COLO668 (cell line): ENCODE measurements around the gene PTGDS.

ENCODE experiments used
- DNase-seq: peaks from one replicate; lab custom pipeline; 2025; ENCODE audit not compliant: unreplicated experiment; lab: John Stamatoyannopoulos, UW

Gene PTGDS

DNA sequence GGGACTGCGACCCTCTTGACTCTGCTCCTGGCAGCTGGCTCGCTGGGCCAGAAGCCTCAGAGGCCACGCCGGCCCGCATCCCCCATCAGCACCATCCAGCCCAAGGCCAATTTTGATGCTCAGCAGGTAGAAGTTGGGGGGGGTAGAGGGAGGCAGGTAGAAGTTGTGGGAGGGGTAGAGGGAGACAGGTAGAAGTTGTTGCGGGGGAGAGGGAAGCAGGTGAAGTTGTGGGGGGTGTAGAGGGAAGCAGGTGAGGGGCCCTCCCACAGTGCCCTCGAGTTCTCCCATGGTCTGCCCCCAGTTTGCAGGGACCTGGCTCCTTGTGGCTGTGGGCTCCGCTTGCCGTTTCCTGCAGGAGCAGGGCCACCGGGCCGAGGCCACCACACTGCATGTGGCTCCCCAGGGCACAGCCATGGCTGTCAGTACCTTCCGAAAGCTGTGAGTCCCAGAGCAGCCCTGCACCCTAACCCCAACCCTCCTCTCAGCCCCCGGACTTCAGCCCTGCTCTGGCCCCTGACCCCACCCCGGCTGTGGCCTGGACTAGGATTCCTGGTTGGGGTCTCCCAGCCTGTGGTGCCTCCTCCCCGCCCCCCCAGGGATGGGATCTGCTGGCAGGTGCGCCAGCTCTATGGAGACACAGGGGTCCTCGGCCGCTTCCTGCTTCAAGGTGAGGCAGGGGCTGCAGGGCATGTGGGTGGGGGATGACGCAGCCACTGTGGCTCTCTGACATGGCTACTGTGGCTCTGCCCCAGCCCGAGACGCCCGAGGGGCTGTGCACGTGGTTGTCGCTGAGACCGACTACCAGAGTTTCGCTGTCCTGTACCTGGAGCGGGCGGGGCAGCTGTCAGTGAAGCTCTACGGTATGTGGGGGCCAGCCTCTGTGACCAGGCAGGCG lies 31.7 kb upstream of the PTGDS start:
- DNase-seq: no peak

DNA sequence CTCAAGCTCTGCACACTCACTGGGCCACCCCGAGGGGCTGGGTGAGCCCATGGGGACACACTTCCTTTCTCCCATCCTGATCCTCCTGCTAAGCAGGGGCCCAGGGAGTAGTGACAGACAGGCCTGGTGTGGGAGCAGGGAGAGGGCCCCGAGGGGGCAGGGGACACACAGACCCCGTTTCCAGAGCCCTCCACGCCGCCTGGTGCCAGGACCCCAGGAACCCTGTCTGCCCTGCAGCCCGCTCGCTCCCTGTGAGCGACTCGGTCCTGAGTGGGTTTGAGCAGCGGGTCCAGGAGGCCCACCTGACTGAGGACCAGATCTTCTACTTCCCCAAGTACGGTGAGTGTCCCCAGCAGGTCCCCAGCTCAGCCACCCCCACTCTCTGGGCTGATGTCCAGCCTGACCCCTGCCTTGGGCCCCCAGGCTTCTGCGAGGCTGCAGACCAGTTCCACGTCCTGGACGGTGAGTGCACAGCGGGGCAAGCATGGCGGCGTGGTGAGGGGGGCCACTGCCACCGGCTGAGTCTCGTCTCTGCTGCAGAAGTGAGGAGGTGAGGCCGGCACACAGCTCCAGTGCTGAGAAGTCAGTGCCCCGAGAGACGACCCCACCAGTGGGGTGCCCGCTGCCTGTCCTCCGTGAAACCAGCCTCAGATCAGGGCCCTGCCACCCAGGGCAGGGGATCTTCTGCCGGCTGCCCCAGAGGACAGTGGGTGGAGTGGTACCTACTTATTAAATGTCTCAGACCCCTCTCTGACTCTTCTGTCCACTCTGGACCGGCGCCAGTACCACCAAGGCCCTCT lies 30.9 kb upstream of the PTGDS start:
- no peak for DNase-seq

DNA sequence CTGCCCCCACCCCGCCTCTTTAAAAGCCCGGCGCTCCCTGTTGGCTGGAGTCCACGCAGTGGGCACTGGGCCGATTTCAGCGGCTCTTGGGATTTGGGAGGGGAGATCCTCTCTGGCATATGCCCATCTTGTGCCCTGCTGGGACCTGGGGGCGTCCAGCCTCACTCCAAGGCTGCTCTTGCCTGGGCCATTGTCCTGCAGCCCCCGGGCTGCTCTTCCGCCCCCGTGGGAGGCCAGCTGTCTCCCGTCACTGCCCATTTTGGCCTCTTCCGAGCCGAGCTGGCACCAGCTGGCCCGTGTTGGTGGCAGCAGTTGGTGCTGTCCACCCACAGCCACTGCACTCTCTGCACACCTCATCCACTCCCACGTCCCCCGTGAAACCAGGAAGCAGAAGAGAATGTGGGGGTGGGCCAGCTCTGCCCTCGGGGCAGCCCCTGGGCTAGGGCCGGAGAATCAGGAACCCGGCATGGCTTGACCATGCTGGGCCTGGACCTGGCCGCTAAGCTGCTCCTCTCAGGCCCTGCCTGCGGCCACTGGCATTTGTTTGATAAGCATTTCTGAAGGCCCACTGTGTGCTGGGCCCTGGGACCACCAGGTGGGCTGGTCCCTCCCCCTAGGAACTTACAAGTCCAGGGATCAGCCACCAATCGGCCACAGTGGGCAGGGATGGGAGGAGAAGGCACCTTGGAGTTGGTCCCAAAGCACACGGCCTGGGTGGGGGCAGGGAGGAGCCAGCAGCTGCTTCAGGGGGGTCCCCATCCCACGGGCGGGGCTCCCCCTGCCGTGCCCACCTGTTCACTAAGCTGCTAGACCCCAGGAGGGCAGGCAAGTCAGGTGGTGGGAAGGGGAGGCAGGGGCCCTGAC lies 30.0 kb upstream of the PTGDS start:
- DNase-seq: no peak

DNA sequence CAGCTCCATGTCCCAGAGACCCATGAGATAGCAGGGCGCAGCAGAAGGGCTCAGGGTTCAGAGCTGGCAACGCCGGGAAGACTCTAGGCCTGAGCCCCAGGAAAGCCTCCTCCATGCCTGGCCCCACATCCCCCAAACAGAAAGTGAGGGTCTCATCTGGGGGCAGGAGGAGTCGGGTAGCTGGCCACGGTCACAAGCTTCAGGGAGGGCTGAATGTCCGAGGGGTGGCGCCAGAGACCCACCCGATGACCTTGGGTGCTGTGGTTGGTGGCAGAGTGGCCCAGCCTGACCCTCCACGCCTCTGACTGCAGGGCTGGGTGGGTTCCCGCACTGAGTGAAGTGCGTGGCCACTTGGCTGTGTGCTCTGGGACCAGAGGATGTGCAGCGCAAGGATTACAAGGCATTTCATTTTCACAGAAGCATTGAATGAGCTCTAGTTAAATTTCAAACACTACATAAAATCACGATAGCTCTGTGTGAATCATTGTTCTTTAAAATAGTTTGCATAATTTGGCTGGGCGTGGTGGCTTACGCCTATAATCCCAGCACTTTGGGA lies 29.3 kb upstream of the PTGDS start:
- DNase-seq: peak; percentile 66

DNA sequence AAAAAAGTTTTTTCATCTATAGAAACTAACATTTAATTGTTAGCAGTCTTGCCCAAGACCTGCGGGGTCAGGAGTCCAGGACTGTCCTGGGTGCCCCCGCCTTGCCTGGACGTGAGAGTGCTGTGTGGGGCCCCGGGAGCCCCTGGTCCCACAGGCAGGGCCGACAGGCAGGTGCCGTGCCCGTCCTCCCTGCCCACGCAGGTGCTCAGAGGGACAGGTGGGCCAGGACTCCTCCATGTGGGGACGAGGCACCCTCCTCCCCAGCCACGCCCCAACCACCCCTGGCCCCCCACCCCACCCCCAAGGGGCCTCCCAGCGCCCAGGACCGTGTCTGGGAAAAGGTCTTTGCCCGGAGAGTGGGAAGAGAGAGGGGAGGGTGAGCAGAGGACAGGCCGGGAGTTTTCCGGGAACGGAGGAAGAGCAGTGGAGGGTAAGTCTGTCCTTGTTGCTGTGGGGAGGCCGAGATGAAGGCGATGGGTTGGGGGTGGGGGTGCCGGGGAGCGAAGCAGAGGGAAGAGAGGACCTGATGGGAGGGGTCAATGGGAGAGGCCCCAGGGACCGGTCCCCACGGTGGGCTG lies 28.0 kb upstream of the PTGDS start:
- DNase-seq: peak; percentile 71

DNA sequence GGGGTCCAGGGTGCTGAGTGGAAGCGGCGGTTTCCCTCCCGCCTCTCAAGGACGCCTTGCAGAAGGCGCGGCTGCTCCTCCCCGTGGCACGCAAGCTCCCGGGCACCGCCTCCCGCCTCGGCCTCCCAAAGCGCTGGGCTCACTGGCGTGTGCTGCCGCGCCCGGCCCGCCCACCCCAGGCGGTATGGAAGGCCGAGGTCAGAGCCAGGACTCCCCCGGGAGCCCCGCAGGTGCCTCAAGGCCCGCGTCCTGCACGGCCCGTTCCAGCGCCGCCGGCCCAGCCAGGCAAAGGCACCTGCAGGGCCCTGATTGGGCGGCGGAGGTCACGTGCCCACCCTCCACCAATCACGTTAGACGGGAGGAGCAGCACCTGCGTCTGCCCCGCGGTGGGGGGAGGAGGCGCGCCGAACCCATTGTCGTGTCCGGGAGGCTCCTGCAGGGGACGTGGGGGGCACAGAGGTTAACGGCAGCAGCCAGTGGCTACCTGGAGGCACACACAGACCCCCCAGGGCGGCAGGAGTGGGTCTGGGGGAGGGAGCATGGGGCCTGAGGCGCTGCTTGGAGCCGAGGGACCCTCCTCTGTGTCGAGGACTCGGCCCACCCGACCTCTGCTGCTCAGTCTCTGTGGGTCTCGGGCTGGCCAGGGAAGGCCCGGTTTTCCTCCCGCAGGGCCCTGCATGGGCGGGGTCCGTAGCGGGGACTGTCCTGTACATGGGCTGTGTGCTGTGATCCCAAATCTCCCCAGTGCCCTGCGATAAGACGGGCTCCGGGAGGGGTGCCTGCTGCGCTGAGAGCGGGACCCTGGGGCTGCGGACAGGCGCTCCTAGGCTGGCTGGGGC lies 27.3 kb upstream of the PTGDS start:
- peak; percentile 98 for DNase-seq

DNA sequence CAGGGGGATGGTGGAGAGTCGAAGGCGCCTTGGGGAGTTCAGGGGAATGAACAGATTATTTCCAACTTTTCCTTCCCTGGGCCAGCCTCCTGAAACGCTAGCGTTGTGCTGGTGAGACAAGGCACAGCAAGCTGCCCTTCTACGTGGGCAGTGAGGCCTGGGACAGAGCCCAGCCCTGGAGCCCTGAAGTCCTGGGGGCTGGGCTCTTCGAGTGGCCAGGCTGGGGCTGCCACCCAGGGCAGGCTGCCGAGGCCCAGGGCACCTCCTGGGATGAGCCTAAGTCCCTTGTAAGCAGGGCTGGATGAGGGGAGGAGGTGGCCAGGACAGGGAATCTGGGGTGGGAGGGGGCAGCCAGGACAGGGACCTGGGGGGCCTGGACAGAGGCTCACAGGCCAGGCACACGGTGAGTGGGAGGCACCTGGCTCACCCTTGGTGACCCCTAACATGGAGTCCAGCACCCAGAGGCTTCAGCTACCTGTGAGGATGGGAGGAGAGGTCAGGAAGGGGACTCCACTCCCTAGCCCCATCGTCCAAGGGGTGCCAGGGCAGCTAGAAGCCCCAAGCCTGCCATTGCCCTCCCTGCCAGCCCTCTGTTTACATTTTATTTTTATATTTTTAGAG lies 26.5 kb upstream of the PTGDS start:
- DNase-seq: peak; percentile 47

DNA sequence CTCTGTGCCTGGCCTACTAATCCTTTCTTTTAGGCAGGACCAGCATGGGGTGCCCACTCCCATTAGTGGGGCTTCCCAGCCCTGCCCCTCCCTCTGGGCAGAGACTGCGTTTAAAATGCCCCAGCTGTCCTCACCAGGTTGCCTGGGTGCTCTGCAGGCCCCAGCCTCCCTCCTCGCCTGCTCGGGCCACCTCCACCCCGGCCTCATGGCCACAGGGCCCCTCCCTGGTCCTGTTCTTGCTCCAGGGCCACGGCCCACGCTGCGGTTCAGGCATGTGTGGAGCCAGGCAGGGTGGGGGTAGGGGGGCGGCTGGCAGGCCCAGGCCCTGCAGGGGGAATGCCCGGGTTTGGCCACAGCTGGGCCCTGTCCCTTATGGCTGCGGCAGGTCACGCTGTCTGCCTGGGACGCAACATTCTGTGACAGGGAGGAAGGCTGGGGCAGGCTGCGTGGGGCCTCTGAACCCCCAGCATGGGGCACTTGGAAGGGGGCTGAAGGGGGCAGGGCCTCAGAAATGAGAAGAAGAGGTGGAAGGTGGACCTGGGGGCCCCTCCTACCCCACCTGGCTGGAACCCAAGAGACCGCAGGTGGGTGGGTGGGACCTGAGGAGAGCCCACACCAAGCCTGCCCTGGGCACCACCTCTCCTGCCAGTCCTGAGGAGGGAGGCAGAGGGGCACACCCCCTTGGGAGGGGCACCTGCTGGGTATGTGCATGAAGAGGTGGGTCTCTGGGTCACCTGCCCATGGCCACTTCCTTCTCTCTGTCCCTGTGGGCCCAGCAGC lies 25.6 kb upstream of the PTGDS start, which contains the start of gene LCN12:
TSS of gene LCN12 (plus strand) at position 733 of the 780 bp plus-strand sequence. CDS start 55 bp downstream, outside the sequence.
- DNase-seq: no peak

DNA sequence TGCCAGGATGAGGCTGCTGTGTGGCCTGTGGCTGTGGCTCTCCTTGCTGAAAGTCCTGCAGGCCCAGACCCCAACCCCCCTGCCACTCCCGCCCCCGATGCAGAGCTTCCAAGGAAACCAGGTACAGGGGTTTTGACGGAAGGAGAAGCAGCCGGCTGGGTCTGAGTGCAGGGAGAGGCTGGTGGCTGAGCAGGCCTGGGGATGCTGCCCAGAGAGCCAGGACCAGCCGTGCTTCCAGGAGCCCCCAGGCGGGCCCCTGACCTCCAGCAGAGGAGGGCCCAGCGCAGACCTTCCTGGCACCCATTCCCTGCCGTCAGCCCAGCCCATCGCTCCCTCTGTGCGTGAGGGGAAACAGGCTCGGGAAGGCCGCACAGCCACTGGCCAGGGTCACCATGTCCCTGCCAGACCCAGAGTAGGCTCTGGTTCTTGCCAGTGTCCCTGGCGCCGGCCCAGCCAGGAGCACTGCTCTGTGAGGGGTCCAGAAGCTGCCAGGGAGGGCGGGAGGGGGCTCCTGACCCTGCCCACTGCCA lies 24.9 kb upstream of the PTGDS start:
- DNase-seq: no peak

DNA sequence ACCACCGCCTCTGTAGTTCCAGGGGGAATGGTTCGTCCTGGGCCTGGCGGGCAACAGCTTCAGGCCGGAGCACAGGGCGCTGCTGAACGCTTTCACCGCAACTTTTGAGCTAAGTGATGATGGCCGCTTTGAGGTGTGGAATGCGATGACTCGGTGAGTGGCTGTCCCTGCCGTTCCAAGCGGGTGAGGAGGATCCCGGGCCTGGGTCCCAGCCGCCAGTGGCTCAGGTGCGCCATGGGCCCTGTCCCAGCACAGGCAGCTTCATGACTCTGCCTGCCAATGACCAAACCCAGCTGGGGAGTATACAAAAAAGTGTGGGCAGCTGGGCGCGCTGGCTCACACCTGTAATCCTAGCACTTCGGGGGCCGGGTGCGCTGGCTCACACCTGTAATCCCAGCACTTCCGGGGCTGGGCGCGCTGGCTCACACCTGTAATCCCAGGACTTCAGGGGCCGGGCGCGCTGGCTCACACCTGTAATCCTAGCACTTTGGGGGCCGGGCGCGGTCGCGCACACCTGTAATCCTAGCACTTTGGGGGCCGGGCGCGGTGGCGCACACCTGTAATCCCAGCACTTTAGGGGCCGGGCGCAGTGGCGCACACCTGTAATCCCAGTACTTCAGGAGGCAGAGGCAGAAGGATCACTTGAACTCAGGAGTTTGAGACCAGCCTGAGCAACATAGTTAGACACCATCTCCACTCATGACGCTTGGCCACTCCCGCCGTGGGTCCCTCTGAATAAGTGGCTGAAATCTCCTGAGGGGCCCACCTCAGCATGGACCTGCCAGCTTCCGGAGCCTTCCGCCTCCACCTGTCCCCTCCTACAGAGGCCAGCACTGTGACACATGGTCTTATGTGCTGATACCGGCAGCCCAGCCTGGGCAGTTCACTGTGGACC lies 24.2 kb upstream of the PTGDS start:
- no peak for DNase-seq

DNA sequence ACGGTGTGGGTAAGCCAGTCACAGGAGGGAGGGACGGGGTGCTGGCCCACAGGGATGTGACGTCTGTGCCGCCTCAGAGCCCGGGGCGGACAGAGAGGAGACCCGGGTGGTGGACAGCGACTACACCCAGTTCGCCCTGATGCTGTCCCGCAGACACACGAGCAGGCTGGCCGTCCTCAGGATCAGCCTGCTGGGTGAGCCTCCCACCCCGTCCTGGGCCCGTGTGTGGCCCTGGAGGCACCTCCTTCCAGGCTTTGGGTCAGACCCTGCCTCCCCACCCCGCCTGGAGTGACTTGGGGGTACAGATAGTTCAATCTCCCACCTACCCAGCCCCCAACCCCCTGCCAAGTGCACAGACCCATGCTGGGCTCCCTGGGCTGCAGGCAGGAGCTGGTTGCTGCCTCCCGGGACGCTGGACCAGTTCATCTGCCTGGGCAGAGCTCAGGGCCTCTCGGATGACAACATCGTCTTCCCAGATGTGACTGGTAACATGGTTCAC lies 23.5 kb upstream of the PTGDS start:
- no peak for DNase-seq

DNA sequence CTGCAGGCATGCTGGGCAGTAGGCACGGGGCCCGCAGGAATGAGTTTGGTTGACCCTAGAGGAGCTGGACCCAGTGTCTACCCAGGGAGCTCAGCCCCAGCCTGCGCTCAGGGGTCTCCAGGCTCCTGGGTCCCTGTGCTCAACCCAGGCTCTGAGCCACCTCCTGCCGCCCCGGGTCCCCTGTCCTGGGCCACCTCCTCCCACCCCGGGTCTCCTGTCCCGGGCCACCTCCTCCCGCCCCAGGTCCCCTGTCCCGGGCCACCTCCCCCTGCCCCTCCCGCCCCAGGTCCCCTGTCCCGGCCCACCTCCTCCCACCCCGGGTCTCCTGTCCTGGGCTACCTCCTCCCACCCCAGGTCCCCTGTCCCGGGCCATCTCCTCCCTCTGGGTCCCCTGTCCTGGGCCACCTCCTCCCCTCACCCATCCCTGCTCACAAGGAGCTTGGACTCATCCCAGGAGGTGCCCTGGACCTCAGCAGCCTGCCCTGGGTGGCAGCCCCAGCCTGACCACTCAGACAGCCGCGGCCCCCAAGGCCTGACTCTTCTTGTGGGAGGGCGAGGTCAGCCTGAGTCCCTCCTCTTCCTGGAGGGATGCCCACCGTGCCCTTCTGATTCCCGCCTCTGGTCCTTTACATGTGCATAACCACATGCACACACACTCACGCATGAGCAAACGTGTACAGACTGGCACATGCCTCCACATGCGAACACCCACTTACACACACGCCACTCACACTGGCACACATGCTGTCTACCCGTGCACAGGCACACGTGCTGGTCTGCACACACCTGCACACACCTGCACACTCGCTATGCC lies 22.8 kb upstream of the PTGDS start:
- DNase-seq: no peak

DNA sequence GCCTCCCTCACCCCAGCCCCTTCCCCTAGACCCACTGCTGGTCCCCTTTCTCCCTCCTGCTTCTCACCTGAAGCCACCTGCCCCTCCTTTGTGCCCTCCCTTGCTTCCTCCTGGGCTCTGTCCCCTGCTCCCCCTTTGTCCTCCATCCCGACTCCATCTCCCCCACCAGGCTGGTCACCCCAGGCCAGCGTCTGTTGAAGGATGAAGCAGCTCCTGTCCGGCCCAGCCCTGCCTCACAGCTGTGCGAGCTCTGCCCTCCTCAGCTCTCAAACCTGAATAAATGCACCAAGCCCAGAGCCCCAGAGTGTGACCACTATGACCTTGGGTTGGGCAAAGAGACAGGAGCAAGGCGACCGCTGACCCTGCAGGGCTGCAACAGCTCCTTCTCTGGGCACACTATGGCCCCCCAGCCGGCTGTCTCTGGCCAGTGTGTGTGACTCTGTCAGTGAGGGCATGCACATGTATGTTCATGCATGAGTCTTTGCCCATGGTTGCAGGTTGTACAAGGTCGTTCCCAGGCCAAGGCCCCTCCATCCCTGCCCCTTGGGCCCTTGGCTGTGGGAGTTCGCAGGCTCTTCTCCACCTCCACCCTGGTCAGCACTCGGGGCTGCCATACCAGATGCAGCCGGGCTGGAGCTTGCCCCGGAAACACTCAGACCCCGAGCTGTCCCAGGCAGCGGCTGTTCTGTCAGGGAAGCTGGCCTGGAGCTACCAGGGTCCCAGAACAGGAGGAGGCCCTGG lies 21.9 kb upstream of the PTGDS start:
- DNase-seq: no peak

DNA sequence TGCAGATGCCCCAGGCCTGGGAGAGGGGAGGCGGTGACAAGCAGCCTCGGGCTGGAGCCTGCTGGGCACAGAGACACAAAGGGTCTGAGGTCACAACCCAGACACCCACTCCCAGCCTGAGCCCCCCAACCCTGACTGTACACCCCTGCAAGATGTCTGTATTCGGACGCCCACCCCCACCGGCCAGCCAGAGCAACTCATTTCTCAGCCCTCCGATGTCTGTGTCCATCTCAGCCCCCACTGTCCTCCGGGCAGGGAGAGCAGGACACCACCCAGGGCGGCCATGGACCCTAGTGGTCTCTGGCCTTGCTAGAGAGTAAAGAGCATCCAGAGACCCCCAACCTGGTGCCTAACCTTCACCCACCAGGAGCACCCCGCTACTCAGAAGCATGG lies 21.4 kb upstream of the PTGDS start:
- DNase-seq: no peak

DNA sequence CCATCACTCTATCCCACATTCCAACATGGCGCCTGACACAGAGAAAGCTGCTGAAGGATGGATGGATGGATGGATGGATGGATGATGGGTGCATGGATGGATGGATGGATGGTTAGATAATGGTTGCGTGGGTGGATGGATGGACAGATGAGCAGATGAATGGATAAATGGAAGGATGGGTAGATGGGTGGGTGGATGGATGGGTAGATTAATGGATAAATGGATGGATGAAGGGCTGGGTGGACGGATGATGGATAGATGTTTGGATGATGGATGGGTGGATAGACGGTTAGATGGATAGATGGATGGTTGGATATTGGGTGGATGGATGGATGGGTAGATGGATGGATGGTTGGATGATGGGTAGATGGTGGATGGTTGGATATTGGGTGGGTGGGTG lies 20.7 kb upstream of the PTGDS start:
- DNase-seq: no peak
